Stimulated activated CD4-positive, alpha-beta T cell treated with anti-CD3 and anti-CD28 coated beads, TNF-alpha, amount 100 ng/mL, for 1 hour (primary cell): ENCODE data around the gene SNN.

Experiments used
- DNase-seq, 3 donors: peaks; one replicate each; pipeline ENCODE4 v3.0.0-alpha.2; 2020; ENCODE audit warnings: low read depth in 3 of 3, low spot score in 1 of 3

The SNN gene

DNA sequence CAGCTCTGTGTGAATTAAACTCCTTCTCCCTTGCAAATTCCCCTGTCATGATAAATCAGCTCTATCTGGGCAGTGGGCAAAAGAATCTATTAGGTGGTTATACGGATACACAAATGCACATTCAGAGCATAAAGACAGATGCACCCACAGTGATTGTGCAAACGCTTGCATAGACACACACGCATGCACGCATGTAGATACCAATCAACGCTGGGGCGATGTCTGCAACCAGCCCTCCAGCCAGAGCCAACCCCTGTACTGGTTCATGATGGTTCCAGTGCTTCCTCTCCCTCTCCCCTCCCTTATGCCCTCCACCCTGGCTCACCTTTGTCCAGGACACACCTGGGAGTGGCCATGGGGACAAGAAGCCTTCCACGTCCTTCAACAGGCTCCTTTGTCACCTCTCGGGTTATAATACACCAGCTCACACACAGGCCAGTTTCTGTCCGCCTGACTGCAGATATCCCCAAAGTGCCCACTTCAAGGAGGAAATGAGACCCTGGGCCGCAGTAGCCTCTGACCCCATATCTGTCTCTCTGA is 33.1 kb upstream of the SNN start:
- DNase-seq, result no peak

DNA sequence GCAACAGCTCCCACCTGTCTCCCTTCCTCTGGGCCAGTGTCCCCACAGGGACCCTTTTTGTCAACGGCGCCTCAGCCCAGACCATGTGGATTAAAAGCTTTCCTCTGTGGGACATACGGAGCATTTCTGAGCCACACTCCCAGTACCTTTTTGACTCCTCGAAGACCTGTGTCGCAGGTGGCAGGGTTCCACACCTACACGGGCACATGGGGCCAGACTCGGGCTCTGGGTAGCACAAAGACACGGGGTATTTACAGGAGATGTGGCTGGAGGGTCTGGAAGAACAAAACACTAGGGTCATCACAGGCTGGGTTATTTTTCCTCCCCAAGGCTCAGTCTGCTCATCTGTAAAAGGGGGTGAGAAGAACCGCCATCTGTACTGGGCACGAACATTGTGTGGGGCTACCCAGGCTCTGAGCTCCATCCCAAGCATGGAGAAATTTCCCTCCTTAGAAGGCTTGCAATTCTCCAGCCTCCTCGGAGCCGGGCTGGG is 32.5 kb upstream of the SNN start:
- no peak for DNase-seq

DNA sequence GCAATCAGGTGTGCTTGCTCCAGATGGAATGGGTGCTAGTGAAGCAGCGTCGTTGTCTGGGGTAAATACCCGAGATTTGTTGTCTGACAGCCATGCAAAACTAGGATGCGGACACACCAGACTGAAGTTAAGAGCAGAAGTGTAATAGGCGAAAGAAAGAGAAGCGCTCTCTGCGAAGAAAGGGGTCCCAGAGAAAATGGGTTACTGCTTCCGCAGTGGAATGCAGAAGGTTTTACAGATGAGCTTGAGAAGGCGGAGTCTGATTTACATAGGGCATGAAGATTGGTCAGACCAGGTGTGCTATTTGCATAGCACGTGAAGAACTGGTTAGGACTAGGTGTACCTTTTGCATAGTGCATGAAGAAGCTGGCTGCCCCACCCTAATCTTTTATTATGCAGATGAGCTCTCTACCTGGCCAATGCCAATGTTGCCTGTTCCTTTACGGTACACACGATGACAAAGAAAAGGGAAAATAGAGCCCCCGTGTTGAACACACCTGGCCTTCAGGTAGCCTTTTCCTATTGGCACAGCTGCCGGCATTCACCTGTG is 32.0 kb upstream of the SNN start:
- no peak for DNase-seq

DNA sequence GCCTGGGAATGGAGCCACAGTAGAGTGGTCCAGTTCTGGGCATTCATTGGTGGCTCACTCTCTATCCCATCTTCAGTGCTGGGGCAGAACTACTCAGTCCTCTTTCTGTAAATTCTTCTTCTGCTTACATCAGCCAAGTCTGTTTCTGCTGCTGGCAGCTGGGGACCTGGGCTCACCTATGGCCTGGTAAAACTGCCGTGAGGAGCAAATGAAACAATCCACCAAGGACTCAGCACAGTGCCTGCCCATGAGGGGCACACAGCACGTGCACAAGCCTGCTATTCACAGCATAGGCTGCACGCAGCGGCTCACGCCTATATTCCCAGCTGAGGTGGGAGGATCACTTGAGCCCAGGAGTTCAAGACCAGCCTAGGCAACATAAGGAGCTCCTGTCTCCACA is 30.9 kb upstream of the SNN start:
- DNase-seq, result no peak

DNA sequence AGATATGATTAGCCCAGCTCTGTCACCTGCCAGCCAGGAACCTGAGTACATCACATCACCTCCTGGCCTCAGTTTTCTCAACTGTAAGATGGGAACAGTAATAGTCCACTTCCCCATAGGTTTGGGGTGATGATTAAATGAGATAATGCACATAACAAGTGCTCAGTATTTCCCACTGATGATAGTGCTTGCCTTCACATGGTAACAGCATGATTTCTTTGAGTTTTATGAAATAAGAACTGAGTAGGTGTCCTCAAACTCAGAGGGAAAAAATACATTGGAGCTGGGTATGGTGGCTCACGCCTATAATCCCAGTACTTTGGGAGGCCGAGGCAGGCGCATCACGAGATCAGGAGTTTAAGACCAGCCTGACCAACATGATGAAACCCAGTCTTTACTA is 30.1 kb upstream of the SNN start:
- no peak for DNase-seq

DNA sequence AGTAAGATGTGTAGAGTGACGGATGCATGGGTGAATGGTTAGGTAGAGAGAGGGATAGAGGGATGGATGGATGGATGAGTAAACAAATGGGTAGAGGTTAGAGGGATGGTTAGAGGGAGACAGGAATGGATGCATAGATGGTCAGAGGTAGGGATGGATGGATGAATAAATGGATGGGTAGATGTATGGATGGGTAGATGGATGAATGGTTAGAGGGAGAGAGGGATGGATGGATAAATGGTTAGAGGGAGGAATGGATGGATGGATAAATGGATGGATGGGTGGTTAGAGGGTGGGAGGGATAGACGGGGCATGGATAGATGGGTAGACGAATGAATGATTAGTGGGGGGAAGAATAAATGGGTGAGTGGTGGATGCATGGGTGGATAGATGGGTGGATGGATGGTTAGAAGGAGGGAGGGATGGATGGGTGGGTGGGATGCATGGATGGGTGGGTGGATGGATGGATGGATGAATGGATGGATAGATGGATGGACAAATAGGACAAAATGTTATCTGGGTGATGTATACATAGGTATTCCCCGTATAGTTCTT is 29.2 kb upstream of the SNN start:
- no peak for DNase-seq

- no peak for DNase-seq
Measured at GRCh38 chr16:11639925-11640899, 28.0 kb upstream of the SNN start.

DNA sequence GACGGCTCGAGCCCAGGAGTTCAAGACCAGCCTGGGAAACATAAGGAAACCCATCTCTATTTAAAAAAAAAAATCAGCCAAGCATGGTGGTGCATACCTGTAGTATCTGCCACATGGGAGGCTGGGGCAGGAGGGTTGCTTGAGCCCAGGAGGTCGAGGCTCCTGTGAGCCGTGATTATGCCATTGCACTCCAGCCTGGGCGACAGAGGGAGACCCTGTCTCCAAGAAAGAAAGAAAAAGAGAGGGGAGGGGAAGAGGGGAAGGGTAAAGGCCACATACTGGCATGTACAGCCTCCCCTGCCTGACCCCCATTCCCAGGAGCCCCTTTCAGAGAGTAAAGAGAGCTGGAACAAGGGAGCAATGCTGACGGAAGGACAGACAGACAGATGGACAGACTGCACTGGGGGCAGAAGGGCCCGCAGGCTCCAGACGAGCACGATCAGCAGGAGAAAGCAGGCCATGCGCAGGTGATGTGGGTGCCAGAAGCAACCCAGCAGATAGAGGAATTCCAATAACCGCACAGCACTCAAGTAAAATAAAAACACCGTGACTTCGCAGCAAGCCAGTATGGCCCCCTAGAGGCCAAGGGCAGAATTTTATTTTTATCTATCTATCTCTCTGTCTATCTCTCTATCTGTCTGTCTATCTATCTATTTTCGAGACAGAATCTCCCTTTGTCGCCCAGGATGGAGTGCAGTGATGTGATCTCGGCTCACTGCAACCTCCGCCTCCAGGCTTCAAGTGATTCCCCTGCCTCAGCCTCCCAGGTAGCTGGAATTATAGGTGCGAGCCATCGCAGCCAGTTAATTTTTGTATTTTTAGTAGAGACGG is 27.1 kb upstream of the SNN start:
- DNase-seq, result no peak

- DNase-seq, result no peak
Measured at GRCh38 chr16:11642765-11643116, 25.5 kb upstream of the SNN start.

DNA sequence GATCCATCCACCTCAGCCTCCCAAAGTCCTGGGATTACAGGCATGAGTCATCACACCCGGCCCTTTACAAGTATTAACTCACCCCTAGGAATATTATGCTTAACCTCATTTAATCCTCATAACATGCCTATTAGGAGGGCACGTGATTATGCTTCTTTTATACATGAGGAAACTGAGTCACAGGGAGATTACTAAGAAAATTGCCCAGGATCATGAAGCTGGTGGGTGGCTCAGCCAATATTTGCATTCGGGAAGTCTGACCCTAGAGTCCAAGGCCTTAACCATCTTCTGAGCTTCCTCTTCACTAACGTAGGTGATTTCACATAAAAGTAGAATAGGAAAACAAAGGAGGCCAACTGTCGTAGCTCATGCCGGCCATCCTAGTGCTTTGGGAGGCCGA is 19.0 kb upstream of the SNN start:
- DNase-seq, result no peak

DNA sequence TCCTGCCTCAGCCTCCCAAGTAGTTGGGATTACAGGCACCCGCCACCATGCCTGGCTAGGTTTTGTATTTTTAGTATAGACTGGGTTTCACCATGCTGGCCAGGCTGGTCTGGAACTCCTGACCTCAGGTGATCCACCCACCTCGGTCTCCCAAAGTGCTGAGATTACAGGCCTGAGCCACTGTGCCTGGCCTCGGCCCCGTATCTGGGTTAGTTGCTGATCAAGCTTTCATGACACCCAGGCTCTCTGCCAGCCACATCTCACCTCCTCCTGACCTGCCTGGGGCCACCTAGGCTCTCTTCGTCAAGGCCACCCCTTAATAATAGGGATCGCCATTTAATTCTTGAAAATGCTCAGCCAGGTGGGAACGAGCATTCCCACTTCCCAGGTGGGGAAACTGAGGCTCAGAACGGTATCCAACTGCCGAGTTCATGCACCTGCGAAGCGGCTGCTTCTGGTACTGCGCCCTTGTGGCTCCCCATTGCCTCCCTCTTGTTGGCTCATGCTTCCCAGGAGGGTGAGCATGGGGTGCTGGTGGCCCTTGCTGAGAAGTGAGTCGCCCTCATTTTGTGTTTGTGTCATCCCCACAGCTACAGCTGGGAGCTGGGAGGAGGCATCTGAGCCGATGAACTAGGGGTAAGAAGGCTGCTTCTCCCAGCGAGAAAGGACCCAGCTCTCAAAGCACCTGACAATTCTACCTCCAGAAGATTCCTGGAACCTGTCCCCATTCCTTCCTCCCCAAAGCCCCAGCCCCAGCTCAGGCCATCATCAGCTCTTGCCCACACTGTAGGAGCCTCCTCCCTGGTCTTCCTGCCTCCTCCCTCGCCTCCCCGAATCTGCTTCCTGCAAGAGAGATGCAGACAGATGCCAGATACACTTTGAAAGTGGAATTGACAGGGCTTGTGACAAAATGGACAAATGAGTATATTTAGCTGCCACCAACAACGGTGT is 17.3 kb upstream of the SNN start:
- DNase-seq, result no peak

DNA sequence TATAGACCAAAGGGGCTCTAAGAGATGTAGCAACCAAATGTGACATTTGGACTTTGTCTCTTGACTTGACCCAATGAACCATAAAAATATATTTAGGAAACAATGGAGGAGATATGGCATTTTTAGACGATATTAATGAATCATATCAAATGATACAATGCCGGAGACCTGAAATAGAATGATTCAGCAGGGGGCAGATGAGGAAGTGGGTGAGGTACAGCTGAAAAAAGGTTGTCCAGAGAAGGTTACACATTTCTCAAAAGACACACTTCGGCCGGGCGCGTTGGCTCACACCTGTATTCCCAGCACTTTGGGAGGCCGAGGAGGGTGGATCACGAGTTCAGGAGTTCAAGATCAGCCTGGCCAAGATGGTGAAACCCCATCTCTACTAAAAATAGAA is 16.5 kb upstream of the SNN start:
- no peak for DNase-seq

DNA sequence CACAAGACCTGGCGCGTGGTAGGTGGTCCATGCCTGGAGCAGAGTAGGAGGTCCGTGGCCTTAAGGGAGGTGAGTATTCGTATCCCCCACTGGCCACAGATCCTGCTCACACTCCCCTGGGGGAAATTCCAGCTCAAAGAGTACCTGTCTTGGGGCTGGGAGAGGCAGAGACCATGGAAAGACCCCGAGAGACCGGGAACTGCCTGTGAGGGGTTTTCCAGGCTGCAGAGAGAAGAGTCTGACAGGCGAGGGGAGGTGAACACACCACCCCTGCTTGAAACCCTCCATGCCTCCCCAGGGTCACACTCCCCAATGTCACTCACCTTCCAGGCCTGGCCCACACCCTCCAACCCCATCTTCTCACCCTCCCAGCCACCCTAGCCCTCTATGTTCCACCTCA is 12.6 kb upstream of the SNN start:
- no peak for DNase-seq

DNA sequence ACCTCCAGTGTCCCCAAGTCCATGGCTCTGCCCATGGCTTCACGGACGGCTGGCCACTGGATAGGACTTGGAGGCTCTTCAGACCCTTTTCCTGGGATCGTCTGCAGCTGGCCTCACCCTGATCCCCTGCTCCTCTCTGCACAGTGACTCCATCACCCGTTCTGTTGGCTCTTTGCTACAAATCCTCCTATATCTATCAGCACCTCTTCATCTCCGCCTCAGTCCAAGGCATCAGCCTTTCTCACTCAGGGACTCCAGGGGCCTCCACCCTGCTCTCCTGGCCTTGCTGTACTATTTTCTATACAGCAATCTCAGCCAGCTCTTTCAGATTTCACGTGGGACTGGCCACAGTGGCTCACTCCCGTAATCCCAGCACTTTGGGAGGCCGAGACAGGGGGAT is 10.7 kb upstream of the SNN start:
- DNase-seq, result no peak

DNA sequence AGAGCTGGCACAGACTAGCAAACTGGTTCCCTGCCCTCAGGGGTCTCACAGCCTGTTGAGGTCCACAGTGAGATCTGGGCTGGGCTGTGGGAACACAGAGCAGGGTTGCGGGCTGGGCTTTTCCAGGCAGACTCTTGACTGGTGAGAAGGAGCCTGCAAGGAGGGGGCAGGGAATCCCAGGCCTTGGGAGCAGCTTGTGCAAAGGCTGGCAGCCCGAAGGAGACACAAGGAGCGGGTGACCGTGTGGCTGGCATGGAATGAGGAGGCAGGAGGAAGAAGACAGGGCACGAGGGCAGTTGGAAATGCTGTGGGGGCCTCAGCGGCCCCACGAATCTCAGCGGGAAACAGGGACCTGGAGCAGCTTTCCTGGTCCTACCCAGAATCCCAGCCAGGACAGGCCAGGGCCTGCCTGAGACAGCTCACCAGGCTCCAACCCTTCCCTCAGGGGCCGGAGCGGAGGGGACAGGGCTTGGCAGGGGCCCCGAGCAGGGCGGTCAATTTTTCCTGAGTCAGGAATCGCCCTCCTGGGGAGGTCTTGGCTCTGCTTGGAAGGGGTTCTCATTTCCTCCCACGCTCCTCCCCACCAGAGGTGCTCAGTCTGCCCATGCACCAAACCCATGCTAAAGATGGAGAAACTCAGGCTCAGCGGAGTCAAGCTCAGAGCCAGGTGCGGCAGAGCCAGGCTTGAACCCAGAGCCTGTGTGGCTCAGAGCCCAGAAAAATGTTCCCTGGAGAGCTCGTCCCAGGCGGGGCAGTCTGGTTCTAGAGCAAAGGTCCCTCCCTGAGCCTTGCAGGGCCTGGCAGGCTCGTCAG is 9.2 kb upstream of the SNN start:
- no peak for DNase-seq

DNA sequence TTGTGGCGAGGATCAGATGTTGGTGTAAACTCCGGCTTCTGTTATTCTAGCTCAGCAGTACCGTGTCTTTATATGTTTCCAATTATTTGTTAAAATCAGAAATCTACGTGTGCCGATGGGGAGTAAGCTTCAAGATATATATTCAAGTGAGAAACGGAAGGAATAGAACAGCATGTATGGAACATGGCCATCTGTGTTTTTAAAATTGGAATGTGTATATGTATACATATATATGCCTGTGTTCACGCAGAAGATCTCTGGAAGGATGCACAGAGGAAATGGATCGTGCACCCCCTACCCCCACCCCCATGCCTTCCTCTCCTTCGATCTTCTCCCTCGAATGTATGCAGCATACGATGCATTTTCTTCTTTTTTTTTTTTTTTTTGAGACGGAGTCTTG is 7.7 kb upstream of the SNN start:
- no peak for DNase-seq

- DNase-seq, result no peak
Measured at GRCh38 chr16:11662582-11662981, 5.7 kb upstream of the SNN start.

DNA sequence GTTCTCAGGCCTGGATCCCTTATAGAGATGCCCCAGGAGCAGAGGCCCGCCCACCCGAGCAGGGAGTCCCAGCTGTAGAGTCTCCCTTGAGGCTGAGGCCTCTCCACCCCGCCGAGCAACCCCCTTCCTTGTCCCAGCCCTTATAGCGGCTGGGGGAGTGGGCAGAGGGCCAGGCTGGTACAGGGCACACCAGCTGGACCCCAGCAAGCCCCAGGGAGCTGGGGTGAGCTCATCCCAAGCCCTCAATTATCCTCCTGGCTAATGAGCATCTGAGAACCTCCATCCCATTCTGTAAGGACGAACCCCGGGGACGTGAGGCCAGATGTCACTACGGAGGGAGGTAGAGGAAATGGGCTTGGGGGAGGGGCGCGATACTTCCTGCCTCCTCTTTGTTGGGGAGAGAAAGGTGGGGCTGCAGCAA is 3.2 kb upstream of the SNN start:
- DNase-seq, result no peak
